KOPT-K1 (cell line): Measurements from ENCODE around the gene PRPSAP2.
A peak's percentile ranks its signal among the peaks of the same experiment; 100 is the strongest.
"Not testable (repeated sequence)": the region's sequence is repeated elsewhere in the genome, so short reads cannot be mapped to it uniquely, and the experiment has no call there.

Source experiments
- H3K27ac ChIP-seq: fragments of 200-600 bp; sonication (generic); 2 replicates; pipeline ENCODE4 v1.5.1; 2016; ENCODE audit warnings: antibody characterized with exemption, mild to moderate bottlenecking, low read depth, low read length; ENCODE audit not compliant: poor library complexity, severe bottlenecking
- H3K36me3 ChIP-seq: fragments of 200-600 bp; sonication (generic); 2 replicates; pipeline ENCODE4 v1.5.1; 2017; ENCODE audit warnings: antibody characterized with exemption, mild to moderate bottlenecking, low read length, moderate library complexity; ENCODE audit not compliant: insufficient read depth
- H3K9me3 ChIP-seq: fragments of 200-600 bp; sonication (generic); 2 replicates; pipeline ENCODE4 v1.5.1; 2017; ENCODE audit warnings: antibody characterized with exemption, low read length, mild to moderate bottlenecking; ENCODE audit not compliant: insufficient read depth, poor library complexity, severe bottlenecking

Gene PRPSAP2

GRCh38 chr17:18948476-18949006 lies 90.6 kb downstream of the PRPSAP2 start:
- Histone ChIP-seq H3K27ac (no peak overlapping the region), H3K36me3 (no peaks in the 10 kb centered on the region), H3K9me3 (no peaks in the 10 kb centered on the region)

DNA sequence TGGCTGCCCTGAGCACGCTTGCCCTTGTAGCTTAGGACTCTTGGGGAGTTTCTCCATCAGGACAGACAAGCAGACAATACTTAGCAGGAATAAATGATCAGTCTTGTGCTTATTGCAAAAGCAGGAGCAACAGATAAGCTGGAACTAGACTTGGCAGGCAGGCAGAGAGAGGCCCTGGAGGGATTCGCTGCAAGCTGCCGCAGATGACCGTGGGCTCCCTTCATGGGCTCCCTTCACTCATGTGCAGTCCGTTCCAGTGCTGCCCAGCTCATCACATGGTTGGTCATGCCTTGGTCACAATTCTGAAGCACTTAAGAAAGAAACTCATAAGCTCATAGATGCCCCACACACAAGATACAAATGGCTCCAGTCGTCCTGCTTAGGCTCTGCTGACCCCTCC lies 91.6 kb downstream of the PRPSAP2 start:
- Histone ChIP-seq H3K27ac (no peak overlapping the region), H3K9me3 (no peaks in the 10 kb centered on the region), H3K36me3 (no peaks in the 10 kb centered on the region)

DNA sequence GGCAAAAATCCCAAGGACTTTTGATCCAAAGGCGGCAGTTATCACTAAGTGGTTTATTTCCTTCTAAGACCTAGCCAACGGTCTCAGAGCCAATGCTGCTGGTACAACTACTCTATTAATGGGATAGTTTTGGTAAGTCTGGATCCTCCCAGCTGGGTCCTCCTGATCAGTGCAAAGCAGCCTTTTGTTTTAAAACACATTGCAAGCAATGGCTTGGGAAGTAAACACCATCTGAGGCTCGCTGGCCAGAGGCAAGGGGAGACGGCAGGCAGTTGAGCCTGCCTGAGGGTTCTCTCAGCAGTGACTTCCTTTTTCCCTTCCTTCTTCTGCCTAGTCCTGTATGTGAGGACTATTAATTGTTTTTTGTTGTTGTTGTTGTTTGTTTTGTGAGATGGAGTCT lies 92.4 kb downstream of the PRPSAP2 start:
- Histone ChIP-seq H3K9me3 (no peaks in the 10 kb centered on the region), H3K27ac (no peak overlapping the region), H3K36me3 (no peaks in the 10 kb centered on the region)

DNA sequence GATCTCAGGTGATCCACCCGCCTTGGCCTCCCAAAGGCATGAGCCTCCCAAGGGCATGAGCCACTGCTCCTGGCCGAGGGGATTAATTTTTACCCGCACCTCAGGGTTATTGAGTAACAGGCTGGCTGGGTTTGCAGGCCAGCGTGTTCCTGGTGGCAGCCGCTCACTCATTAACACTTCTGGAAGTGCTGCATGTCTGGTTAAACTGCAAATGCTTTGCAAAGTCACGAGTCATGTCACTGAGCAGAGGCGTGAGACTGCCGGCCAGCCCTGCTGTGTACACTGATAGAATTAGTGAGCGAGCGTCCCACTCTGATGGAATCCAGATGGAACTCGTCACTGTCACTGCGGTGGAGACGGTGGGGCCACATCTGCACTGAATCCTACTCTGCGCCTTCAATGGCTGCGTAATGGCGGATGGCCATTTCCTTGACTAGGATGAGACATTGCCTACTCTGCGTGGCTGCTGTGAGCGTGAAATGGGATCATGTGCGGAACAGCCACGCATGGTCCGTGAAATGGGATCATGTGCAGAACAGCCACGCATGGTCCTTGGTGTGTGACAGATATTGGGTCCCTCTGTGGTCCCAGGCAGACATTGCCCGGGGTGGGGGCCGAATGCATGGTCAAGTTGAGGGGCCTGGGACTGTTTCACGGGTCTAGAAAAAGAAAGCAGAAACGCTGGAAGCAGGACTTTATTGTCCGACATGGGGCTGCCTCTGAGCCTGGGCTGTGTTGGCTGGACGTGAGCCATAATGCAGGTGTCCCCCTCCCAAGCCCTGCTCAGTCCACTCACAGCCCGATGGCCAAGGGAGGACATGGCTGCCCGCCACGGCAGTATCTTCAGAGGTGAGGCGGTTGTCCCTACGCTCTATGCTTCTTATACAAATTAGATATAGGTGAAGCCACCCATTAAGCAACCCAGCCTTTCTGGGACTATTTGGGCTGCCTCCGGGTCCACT lies 93.3 kb downstream of the PRPSAP2 start:
- Histone ChIP-seq H3K9me3 (no peaks in the 10 kb centered on the region), H3K27ac (no peak overlapping the region), H3K36me3 (no peaks in the 10 kb centered on the region)

DNA sequence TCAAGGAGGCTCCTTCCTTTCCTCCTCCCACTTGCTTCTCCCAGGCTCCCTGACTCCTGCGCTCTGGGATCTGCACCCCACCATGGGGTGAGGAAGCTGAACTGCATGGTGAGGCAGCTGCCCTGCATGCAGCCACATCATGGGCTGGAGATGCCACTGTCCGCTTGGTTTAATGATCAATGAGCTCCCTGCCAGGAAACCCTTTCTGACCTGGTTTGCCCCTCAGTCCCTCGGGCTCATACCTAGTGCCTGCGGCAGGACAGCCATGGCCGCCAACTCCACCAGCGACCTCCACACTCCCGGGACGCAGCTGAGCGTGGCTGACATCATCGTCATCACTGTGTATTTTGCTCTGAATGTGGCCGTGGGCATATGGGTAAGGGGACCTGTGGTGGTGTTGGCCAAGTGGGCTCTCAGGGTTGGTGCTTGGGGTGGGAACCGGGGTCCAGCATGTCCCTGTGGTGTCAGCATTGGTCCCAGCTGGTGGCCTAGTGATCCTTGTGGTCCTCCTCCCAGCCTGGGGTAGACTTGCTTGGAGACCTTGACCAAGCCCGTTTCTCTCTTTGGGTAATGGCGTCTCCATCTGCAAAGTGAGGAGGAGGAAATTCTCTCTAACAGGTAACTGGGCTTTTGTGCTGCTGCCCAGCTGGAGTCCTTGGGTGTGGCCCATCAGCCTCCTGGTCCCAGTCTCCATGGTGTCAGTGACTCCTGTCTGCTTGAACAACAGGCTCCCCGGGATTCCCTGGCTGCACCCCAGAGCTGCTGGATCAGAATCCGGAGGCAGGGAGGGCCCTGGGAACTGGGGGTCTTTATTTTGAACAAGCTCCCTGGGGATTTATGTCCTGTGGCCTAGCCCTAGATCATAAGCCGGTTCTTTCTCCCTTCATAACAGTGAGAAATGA lies 94.3 kb downstream of the PRPSAP2 start, which contains the start of gene SLC5A10:
TSS of gene SLC5A10 (plus strand) at position 225 of the 902 bp plus-strand sequence. CDS start at position 266, 41 bp downstream.
- Histone ChIP-seq H3K9me3 (no peaks in the 10 kb centered on the region), H3K27ac (no peak within 1 kb of the TSS), H3K36me3 (no peaks in the 10 kb centered on the region)

DNA sequence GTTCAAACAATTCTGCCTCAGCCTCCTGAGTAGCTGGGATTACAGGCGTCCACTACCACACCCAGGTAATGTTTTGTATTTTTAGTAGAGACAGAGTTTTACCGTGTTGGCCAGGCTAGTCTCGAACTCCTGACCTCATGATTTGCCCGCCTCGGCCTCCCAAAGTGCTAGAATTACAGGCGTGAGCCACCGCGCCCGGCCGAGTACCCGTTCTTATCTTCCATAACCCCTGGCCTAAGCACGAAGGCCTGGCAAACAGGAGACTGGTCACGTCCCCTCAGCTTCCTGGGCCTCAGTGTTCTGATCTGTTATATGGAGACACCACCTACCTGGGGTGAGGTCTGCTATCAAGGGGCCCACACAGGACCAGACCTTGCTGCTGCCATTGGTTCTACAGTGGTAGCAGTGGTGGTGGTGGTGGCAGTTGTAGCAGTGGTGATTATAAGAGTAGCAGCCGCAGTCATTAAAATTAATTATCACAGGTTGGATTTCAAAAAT lies 95.3 kb downstream of the PRPSAP2 start:
- no peaks in the 10 kb centered on the region for H3K9me3 ChIP-seq
- no peak overlapping the region for H3K27ac ChIP-seq
- no peaks in the 10 kb centered on the region for H3K36me3 ChIP-seq

GRCh38 chr17:18954321-18954720 lies 96.4 kb downstream of the PRPSAP2 start:
- H3K27ac ChIP-seq: no peak overlapping the region
- no peaks in the 10 kb centered on the region for H3K36me3 ChIP-seq
- H3K9me3 ChIP-seq: no peaks in the 10 kb centered on the region

DNA sequence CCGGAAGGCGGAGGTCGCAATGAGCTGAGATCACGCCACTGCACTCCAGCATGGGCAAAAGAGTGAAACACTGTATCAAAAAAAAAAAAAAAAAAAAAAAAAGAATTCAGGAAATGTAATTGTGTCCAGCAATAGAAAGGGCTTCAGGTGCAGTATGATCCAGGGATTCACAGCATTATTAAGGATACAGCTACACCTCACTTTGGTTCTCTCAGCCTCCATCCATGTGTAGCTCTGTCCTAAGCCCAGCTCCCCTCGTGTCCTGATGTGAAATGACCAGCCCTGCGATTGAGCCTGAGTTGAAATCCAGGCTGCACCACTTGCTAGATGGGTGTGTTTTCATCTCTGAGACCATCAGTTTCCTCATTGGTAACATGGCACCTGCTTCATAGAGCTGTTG lies 97.1 kb downstream of the PRPSAP2 start:
- no peaks in the 10 kb centered on the region for H3K36me3 ChIP-seq
- H3K9me3 ChIP-seq: no peaks in the 10 kb centered on the region
- peak overlapping the region; percentile 62 for H3K27ac ChIP-seq

GRCh38 chr17:18956021-18956420 lies 98.1 kb downstream of the PRPSAP2 start:
- not testable (repeated sequence) for H3K36me3 ChIP-seq, H3K9me3 ChIP-seq
- peak overlapping the region; percentile 62 for H3K27ac ChIP-seq

- Histone ChIP-seq H3K27ac (no peak overlapping the region), H3K9me3 (no peaks in the 10 kb centered on the region), H3K36me3 (no peaks in the 10 kb centered on the region)
Observed at GRCh38 chr17:18956581-18956980, 98.7 kb downstream of the PRPSAP2 start.

- no peaks in the 10 kb centered on the region for H3K9me3 ChIP-seq
- H3K36me3 ChIP-seq: no peaks in the 10 kb centered on the region
- H3K27ac ChIP-seq: no peak overlapping the region
Observed at GRCh38 chr17:18957831-18958230, 99.9 kb downstream of the PRPSAP2 start.

DNA sequence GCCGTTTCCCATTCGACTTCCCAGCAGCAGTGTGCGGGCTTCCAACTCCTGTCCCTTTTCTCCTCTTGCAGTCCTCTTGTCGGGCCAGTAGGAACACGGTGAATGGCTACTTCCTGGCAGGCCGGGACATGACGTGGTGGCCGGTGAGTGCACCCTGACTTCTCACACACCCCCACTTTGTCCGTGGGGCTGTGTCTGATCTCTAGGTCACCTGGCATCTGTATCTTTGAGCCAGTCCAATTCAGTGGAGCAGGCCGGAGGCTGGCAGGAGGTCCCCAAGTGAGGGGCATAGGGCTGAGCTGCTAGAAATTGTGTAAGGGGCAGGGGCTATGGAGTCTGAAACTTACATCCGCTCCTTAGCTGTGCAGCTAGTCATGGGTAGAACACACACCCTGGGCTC lies 100.7 kb downstream of the PRPSAP2 start:
- no peaks in the 10 kb centered on the region for H3K36me3 ChIP-seq
- H3K9me3 ChIP-seq: no peaks in the 10 kb centered on the region

DNA sequence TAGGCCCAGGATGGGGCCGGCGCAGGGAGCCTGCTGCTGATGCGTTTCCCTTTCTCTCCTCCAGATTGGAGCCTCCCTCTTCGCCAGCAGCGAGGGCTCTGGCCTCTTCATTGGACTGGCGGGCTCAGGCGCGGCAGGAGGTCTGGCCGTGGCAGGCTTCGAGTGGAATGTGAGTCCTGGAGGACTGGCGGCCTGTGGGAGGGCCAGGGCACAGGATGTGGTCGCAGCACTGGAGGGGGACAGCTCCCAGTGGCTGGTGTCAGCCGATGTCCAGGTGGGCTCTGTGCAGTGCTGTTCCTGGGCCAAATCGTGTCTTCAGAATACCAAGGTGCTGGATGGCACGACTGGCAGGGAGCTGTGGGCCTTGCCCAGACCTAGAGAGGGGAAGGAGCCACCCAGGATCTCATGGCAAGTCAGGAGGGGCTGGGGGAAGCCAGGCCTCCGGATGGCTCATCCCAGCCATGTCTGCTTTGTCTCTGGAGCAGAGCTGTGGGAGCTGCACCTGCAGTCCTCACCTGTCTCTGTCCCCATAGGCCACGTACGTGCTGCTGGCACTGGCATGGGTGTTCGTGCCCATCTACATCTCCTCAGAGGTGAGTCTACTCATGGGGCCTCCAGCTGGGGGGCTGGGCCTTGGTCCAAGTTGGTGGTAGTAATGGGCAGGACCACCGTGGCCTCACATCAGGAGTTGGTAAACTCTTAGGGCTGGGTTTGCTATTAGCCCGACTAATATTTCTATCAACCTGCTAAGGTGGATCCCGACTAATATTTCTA lies 101.3 kb downstream of the PRPSAP2 start:
- Histone ChIP-seq H3K27ac (no peak overlapping the region), H3K36me3 (no peaks in the 10 kb centered on the region), H3K9me3 (no peaks in the 10 kb centered on the region)

More for the DNA sequence above, 100.7 kb downstream of the PRPSAP2 start:
- no peak overlapping the region for H3K27ac ChIP-seq

GRCh38 chr17:18959845-18960240 lies 101.9 kb downstream of the PRPSAP2 start:
- Histone ChIP-seq H3K27ac (no peak overlapping the region), H3K36me3 (no peaks in the 10 kb centered on the region)

More at GRCh38 chr17:18959845-18960240, 101.9 kb downstream of the PRPSAP2 start:
- H3K9me3 ChIP-seq: no peaks in the 10 kb centered on the region
